Measurements from ENCODE around the gene CADPS.

CADPS gene

GRCh38 chr3:62493109-62493801 is 382.0 kb downstream of the CADPS start:
- H3K27ac Mint-ChIP-seq, result no peak overlapping the region
- ATAC-seq (no peak), DNase-seq (no peak)
- H3K4me3 Mint-ChIP-seq, result no peak overlapping the region
- H3K27me3 Mint-ChIP-seq, result no peaks in the 10 kb centered on the region
- H3K4me1 Mint-ChIP-seq, result no peaks in the 10 kb centered on the region
- H3K9me3 Mint-ChIP-seq, result no peaks in the 10 kb centered on the region
- H3K36me3 Mint-ChIP-seq (ENCODE audit: low read depth), result no peaks in the 10 kb centered on the region

- Mint-ChIP-seq H3K9me3 (no peaks in the 10 kb centered on the region), H3K27me3 (peaks cover 4% of the 10 kb centered on the region), H3K36me3 (ENCODE audit: low read depth) (no peaks in the 10 kb centered on the region), H3K27ac (no peak overlapping the region), H3K4me1 (no peaks in the 10 kb centered on the region), H3K4me3 (no peak overlapping the region)
- ATAC-seq (no peak), DNase-seq (no peak)
Measured at GRCh38 chr3:62482961-62483360, 392.3 kb downstream of the CADPS start.

GRCh38 chr3:62481962-62482361 is 393.3 kb downstream of the CADPS start:
- H3K27ac Mint-ChIP-seq, result no peak overlapping the region
- no peaks in the 10 kb centered on the region for H3K9me3 Mint-ChIP-seq
- H3K4me3 Mint-ChIP-seq, result no peak overlapping the region
- H3K36me3 Mint-ChIP-seq (ENCODE audit: low read depth), result no peaks in the 10 kb centered on the region
- H3K27me3 Mint-ChIP-seq, result peaks cover 4% of the 10 kb centered on the region
- DNase-seq, result no peak
- no peaks in the 10 kb centered on the region for H3K4me1 Mint-ChIP-seq
- ATAC-seq, result no peak

- H3K27me3 Mint-ChIP-seq, result peaks cover 4% of the 10 kb centered on the region
- DNase-seq, result no peak
- H3K4me1 Mint-ChIP-seq, result no peaks in the 10 kb centered on the region
- H3K27ac Mint-ChIP-seq, result no peak overlapping the region
- ATAC-seq, result no peak
- no peaks in the 10 kb centered on the region for H3K36me3 Mint-ChIP-seq (ENCODE audit: low read depth)
- no peaks in the 10 kb centered on the region for H3K9me3 Mint-ChIP-seq
- H3K4me3 Mint-ChIP-seq, result no peak overlapping the region
Measured at GRCh38 chr3:62480056-62480455, 395.2 kb downstream of the CADPS start.

DNA sequence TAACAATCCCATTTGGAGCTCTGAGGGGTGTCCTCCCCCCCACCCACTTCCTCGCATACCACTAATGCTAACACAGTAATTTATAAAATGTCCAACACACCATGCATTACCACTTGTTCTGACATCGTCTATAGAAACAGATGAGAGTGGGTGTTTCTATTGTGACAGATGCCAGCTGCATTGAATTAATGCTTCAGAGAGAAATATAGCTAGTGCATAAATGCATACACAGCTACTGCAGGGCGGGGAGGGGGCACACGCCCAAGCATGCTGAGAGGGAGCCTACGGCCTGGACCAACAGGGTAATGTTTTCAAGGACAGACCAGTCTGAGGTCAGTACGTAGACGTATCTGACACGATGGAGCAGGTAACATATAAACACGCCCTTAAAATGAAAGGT is 395.9 kb downstream of the CADPS start:
- Mint-ChIP-seq H3K4me1 (no peaks in the 10 kb centered on the region), H3K36me3 (ENCODE audit: low read depth) (no peaks in the 10 kb centered on the region), H3K4me3 (no peak overlapping the region), H3K9me3 (no peaks in the 10 kb centered on the region), H3K27ac (no peak overlapping the region), H3K27me3 (peaks cover 4% of the 10 kb centered on the region)
- ATAC-seq (no peak), DNase-seq (no peak)

DNA sequence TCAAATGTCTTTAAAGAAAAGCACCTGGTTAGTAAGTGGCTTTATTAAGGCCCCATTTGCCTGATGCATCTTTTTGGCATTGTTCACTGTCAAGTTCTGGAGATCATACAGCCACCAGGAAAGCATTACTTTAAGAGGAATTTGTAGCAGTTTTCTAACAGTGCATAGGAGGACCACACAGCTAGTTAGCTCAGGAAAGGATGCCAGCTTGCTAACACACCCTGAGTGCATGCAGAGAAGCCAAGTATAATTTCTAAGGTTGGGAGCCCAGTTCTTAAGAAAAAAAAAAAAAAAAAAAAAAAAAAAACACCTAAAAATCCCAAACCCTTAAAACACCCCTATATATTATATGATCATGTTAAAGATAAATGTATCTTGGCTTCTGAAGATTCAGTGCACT is 399.9 kb downstream of the CADPS start:
- DNase-seq (no peak), ATAC-seq (no peak)
- H3K27ac Mint-ChIP-seq, result no peak overlapping the region
- peaks cover 1% of the 10 kb centered on the region for H3K27me3 Mint-ChIP-seq
- H3K4me3 Mint-ChIP-seq, result no peak overlapping the region
- no peaks in the 10 kb centered on the region for H3K9me3 Mint-ChIP-seq
- H3K36me3 Mint-ChIP-seq (ENCODE audit: low read depth), result no peaks in the 10 kb centered on the region
- no peaks in the 10 kb centered on the region for H3K4me1 Mint-ChIP-seq

- Mint-ChIP-seq H3K9me3 (no peaks in the 10 kb centered on the region), H3K27ac (no peak overlapping the region), H3K4me3 (no peak overlapping the region), H3K27me3 (peaks cover 2% of the 10 kb centered on the region), H3K4me1 (no peaks in the 10 kb centered on the region), H3K36me3 (ENCODE audit: low read depth) (no peaks in the 10 kb centered on the region)
- ATAC-seq, result no peak
- DNase-seq, result no peak
Measured at GRCh38 chr3:62467966-62468722, 407.1 kb downstream of the CADPS start.

- ATAC-seq, result no peak
- no peaks in the 10 kb centered on the region for H3K36me3 Mint-ChIP-seq (ENCODE audit: low read depth)
- DNase-seq, result no peak
- no peak overlapping the region for H3K27ac Mint-ChIP-seq
- H3K4me3 Mint-ChIP-seq, result no peak overlapping the region
- peaks cover 2% of the 10 kb centered on the region for H3K27me3 Mint-ChIP-seq
- no peaks in the 10 kb centered on the region for H3K9me3 Mint-ChIP-seq
- no peaks in the 10 kb centered on the region for H3K4me1 Mint-ChIP-seq
Measured at GRCh38 chr3:62462788-62463187, 412.4 kb downstream of the CADPS start.

DNA sequence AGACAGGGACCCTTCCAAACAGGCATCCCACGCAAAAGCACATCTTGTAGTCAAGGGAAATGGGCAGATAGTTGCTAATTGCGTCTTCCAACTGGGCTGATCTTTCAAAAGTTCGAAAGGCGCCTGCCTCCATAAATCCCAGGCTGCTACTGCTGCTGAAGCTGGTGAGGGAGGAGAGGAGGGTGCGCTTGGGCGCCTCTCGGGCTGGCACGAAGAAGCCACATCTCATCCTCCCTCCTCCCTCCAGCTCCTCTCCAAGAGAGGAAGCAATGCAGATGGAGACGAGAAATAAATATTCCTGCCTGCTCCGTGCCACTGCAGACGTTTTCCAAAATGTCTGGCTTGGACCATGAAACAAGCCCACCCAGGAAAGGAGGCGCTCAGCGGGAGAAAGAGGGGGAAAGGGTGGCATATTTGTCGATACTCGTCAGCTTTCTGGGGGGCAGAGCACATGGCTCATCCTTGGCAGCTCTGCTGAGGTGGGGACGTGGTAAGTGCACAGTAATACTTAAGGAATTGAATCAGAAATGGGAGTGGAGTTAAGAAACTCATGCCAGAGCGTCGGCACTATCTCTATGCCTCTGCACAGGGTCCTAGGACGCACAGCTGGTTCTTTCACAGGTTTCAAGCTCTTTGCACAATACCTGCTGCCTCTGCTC is 413.0 kb downstream of the CADPS start:
- H3K36me3 Mint-ChIP-seq (ENCODE audit: low read depth), result no peaks in the 10 kb centered on the region
- H3K4me1 Mint-ChIP-seq, result no peaks in the 10 kb centered on the region
- no peak overlapping the region for H3K4me3 Mint-ChIP-seq
- ATAC-seq, result no peak
- peaks cover 2% of the 10 kb centered on the region for H3K27me3 Mint-ChIP-seq
- DNase-seq, result no peak
- H3K27ac Mint-ChIP-seq, result no peak overlapping the region
- H3K9me3 Mint-ChIP-seq, result no peaks in the 10 kb centered on the region

DNA sequence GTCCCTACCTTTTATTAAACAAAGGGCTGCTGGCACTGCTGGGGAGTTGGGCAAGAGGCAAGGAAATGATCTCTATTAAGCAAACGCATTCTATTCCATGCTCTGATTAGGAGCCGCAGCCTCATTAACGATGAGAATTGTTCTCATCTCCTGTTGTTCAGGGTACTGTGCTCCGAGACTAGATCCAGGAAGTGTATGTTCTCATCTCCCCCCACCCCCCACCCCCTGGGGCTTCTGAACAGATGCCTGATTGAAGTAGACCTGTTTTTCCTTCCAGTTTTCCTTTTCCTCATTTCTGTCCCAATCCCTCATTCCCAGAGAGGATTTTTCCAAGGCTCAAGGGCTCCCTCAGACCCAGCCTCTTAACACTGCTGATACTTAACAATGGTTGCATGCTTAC is 420.3 kb downstream of the CADPS start:
- no peaks in the 10 kb centered on the region for H3K36me3 Mint-ChIP-seq (ENCODE audit: low read depth)
- ATAC-seq, result no peak

GRCh38 chr3:62453448-62453847 is 421.8 kb downstream of the CADPS start:
- Mint-ChIP-seq H3K9me3 (no peaks in the 10 kb centered on the region), H3K27me3 (no peaks in the 10 kb centered on the region), H3K4me3 (no peak overlapping the region), H3K27ac (no peak overlapping the region), H3K36me3 (ENCODE audit: low read depth) (no peaks in the 10 kb centered on the region), H3K4me1 (peaks cover 14% of the 10 kb centered on the region)
- ATAC-seq (no peak), DNase-seq (no peak)

More for the DNA sequence above, 420.3 kb downstream of the CADPS start:
- H3K4me3 Mint-ChIP-seq, result no peak overlapping the region
- DNase-seq, result no peak
- peaks cover 14% of the 10 kb centered on the region for H3K4me1 Mint-ChIP-seq
- H3K27me3 Mint-ChIP-seq, result no peaks in the 10 kb centered on the region
- no peaks in the 10 kb centered on the region for H3K9me3 Mint-ChIP-seq
- H3K27ac Mint-ChIP-seq, result no peak overlapping the region

DNA sequence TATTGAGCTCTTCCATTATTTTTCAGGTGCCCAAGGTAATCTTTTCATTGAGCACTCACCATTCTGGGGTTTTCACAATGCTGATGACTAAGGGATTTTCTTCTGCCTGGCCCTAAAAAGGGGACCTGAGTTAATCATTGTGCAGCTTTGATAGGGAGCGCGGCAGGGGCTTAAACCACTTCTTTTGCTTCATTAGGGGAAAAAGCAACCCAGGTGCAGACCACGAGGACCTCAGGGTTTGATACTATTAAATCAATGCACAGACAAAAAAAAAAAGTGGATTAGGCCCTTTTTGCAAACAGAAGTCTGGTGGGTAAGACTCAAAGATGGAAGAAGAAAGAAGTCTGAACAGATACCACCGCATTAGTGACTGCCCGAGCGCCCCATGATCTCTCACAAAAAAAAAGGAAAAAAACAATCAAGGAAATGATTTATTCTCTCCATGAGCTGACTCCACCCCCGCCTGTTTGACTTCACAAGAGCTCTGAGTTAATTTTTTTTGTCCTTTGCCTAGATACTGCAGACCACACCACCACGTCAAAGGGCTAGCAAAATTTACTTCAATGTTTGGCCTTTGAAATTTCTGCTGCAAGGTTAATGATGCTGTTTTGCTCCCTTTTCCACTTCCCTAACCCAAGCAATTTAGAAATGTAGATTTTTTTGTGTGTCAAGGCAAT is 423.9 kb downstream of the CADPS start:
- H3K4me3 Mint-ChIP-seq, result no peak overlapping the region
- peak; percentile 40 for ATAC-seq
- no peaks in the 10 kb centered on the region for H3K9me3 Mint-ChIP-seq
- H3K27ac Mint-ChIP-seq, result no peak overlapping the region
- no peaks in the 10 kb centered on the region for H3K36me3 Mint-ChIP-seq (ENCODE audit: low read depth)
- peaks cover 17% of the 10 kb centered on the region for H3K4me1 Mint-ChIP-seq
- no peak for DNase-seq
- H3K27me3 Mint-ChIP-seq, result no peaks in the 10 kb centered on the region

- Mint-ChIP-seq H3K27ac (no peak overlapping the region), H3K4me3 (no peak overlapping the region), H3K27me3 (no peaks in the 10 kb centered on the region), H3K4me1 (peaks cover 21% of the 10 kb centered on the region), H3K9me3 (peaks cover 5% of the 10 kb centered on the region), H3K36me3 (ENCODE audit: low read depth) (no peaks in the 10 kb centered on the region)
- peak; percentile 20 for ATAC-seq
- no peak for DNase-seq
Measured at GRCh38 chr3:62446337-62446940, 428.8 kb downstream of the CADPS start.

DNA sequence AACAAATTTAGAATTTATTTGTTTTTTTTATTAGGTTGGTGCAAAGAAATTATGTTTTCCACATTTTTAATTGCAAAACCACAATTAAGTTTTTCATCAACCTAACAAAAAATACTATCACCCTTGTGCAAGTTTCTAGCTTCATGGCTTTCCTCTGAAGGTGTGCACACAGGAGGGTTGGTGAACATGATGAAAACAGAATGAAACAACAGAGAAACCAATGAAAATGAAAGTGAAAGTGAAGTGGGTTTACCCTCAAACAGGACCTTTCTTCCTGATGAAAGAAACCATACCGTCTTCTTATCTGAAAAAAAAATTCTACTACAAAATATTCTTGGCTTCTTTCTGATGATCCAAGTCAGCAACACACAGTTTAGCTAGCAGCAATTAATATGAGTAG is 429.9 kb downstream of the CADPS start:
- H3K9me3 Mint-ChIP-seq, result peaks cover 5% of the 10 kb centered on the region
- H3K27me3 Mint-ChIP-seq, result no peaks in the 10 kb centered on the region
- ATAC-seq (no peak), DNase-seq (no peak)
- H3K4me3 Mint-ChIP-seq, result peak overlapping the region; percentile 49
- H3K4me1 Mint-ChIP-seq, result peaks cover 17% of the 10 kb centered on the region
- H3K27ac Mint-ChIP-seq, result peak overlapping the region; percentile 52
- no peaks in the 10 kb centered on the region for H3K36me3 Mint-ChIP-seq (ENCODE audit: low read depth)

All from activated naive CD8-positive, alpha-beta T cell treated with anti-CD3 and anti-CD28 coated beads, Interleukin-2, amount 50 U/mL, for 24 hours (primary cell).